ENCODE data around the gene CORO7. TPM values are rescaled to one million over a fixed set of nuclear protein-coding genes. Genes with fewer than 3 reads are reported as not detected.

CORO7 gene
- total RNA-seq, 1 donor = 17.7 TPM

DNA sequence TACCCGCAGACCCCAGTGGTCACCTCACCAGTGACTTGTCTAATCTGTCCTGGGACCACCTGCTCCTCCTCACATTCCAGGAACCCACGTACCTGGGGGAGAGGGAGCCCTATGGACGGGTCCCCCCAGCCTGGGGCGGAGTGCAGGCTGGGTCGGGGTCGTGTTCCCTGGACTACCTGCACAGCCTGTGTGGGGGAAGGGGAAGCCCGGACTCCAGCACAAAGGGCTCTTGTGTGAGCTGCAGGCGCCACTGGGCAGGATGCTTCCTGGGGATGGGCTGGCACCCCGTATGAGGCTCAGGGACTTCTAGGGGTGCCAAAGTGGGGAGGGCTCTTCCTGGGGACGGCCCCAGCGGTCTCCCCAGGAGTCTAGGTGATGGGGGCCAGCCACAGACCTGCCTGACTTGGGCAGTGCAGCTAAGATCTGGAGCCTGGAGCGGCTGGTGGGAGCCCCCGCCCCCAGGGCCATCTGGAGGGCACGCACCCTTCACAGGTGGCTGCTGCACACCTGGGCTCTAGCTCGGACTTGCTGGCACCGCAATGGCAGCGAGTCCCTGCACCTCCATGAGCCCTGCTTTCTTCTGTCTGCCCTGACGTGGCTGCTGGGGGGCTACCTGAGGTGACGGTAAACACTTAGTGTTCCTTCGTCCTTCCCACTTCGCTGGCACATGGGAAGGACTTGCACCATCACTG, 37.3 kb downstream of the CORO7 start:
- Histone ChIP-seq H3K4me2 (ENCODE audit: insufficient read depth, low read length) (no peak overlapping the region), H4K20me1 (ENCODE audit: insufficient read depth, low read length) (peaks cover 89% of the 10 kb centered on the region), H3K27ac (ENCODE audit: low read depth, low read length) (peak overlapping the region; percentile 98), H3K36me3 (ENCODE audit: insufficient read depth, low read length) (peaks cover 66% of the 10 kb centered on the region), H3K27me3 (ENCODE audit: insufficient read depth, low read length) (no peaks in the 10 kb centered on the region), H3K79me2 (ENCODE audit: insufficient read depth, low read length) (peaks cover 91% of the 10 kb centered on the region), H3K4me1 (ENCODE audit: insufficient read depth, low read length) (peaks cover 56% of the 10 kb centered on the region), H3K4me3 (ENCODE audit: insufficient read depth, low read length) (no peak overlapping the region), H2AFZ (ENCODE audit: low read length) (no peak overlapping the region), H3K9me3 (ENCODE audit: low read depth, low read length) (no peaks in the 10 kb centered on the region)
- TF ChIP-seq, protein P1, sequence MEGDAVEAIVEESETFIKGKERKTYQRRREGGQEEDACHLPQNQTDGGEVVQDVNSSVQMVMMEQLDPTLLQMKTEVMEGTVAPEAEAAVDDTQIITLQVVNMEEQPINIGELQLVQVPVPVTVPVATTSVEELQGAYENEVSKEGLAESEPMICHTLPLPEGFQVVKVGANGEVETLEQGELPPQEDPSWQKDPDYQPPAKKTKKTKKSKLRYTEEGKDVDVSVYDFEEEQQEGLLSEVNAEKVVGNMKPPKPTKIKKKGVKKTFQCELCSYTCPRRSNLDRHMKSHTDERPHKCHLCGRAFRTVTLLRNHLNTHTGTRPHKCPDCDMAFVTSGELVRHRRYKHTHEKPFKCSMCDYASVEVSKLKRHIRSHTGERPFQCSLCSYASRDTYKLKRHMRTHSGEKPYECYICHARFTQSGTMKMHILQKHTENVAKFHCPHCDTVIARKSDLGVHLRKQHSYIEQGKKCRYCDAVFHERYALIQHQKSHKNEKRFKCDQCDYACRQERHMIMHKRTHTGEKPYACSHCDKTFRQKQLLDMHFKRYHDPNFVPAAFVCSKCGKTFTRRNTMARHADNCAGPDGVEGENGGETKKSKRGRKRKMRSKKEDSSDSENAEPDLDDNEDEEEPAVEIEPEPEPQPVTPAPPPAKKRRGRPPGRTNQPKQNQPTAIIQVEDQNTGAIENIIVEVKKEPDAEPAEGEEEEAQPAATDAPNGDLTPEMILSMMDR (IDR thresholded peaks at IDR 0.05; ENCODE audit: extremely low read depth, low read depth, low read length) = no peak
- no peak for DNase-seq (ENCODE audit: insufficient read length, low spot score, missing footprints)

DNA sequence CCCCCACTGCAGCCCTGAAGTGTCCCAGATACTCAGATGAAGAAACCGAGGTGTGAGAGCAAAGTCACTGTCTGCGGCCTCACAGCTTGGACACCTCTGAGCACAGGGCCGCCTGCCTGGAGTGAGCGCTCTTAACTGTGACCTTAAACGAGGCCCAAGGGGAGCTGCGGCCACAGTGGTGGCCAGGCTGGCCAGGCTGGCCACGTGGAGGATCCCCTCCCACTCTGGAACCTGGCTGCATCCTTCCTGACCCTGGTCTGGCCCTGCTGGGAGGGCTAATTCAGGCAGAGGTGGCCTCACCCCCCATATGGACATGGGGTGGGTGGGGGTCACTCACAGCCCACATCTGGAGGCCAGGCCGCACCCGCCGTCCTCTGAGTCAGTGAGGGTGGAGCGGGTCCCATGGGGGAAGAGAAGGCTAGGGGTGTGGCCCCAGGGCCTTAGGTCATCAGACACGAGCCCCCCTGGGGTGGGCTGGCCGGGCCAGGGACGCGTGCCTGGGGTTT, 38.2 kb downstream of the CORO7 start:
- TF ChIP-seq, protein P1 (IDR thresholded peaks at IDR 0.05; ENCODE audit: extremely low read depth, low read depth, low read length) = no peak
- no peaks in the 10 kb centered on the region for H3K9me3 ChIP-seq (ENCODE audit: low read depth, low read length)
- peaks cover 58% of the 10 kb centered on the region for H3K36me3 ChIP-seq (ENCODE audit: insufficient read depth, low read length)
- peak overlapping the region; percentile 14 for H3K4me2 ChIP-seq (ENCODE audit: insufficient read depth, low read length)
- no peak overlapping the region for H2AFZ ChIP-seq (ENCODE audit: low read length)
- no peak overlapping the region for H3K4me3 ChIP-seq (ENCODE audit: insufficient read depth, low read length)
- no peaks in the 10 kb centered on the region for H3K27me3 ChIP-seq (ENCODE audit: insufficient read depth, low read length)
- peaks cover 94% of the 10 kb centered on the region for H3K79me2 ChIP-seq (ENCODE audit: insufficient read depth, low read length)
- peaks cover 88% of the 10 kb centered on the region for H4K20me1 ChIP-seq (ENCODE audit: insufficient read depth, low read length)
- DNase-seq (ENCODE audit: insufficient read length, low spot score, missing footprints) = peak; percentile 97
- H3K27ac ChIP-seq (ENCODE audit: low read depth, low read length) = peak overlapping the region; percentile 98
- H3K4me1 ChIP-seq (ENCODE audit: insufficient read depth, low read length) = peaks cover 51% of the 10 kb centered on the region

DNA sequence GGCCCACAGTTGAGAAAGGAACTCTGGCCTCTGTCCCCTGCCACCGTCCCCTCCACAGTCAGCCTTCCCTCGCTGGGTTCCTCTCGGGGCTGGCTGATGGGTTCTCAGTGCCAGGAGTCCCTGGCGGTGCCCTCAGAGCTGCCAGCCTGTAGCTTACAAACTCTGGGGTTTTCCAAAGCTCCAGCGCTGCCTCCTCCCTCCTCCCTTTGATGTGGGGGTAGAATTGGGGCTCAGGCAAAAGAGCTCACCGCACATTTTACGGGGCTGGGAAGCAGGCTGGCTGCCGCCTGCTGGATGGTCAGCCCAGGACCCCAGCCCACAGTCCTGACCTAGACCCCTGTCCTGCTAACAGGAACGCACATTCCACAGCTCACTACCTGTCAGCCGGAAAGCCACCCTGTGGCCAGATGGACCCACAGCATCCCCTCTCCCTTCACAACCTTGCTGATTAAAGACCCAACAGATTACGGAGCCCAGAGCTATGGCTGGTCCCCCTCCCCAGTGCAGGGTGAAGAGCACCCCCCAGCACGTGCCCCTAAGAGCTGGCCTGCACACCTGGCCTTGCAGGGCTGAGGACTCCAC, 38.7 kb downstream of the CORO7 start:
- no peak for DNase-seq (ENCODE audit: insufficient read length, low spot score, missing footprints)

More for the DNA sequence above, 38.7 kb downstream of the CORO7 start:
- Histone ChIP-seq H3K9me3 (ENCODE audit: low read depth, low read length) (no peaks in the 10 kb centered on the region), H2AFZ (ENCODE audit: low read length) (no peak overlapping the region), H3K4me1 (ENCODE audit: insufficient read depth, low read length) (peaks cover 47% of the 10 kb centered on the region), H4K20me1 (ENCODE audit: insufficient read depth, low read length) (peaks cover 88% of the 10 kb centered on the region), H3K4me3 (ENCODE audit: insufficient read depth, low read length) (peak overlapping the region; percentile 4), H3K36me3 (ENCODE audit: insufficient read depth, low read length) (peaks cover 52% of the 10 kb centered on the region), H3K27ac (ENCODE audit: low read depth, low read length) (peak overlapping the region; percentile 98), H3K27me3 (ENCODE audit: insufficient read depth, low read length) (no peaks in the 10 kb centered on the region), H3K79me2 (ENCODE audit: insufficient read depth, low read length) (peaks cover 95% of the 10 kb centered on the region), H3K4me2 (ENCODE audit: insufficient read depth, low read length) (peak overlapping the region; percentile 14)
- TF ChIP-seq, protein P1 (IDR thresholded peaks at IDR 0.05; ENCODE audit: extremely low read depth, low read depth, low read length) = peak; percentile 19
